Measurements from ENCODE around the gene U2SURP.

GRCh38 chr3:143024351-143024960, 23.1 kb downstream of the U2SURP start:
- TF ChIP-seq POLR2A (IDR thresholded peaks at IDR 0.05) (no peak), CTCF (IDR thresholded peaks at IDR 0.05) (no peak), EP300 (IDR thresholded peaks at IDR 0.05) (no peak)
